Nephron progenitor cell (in vitro differentiated cells): Measurements from ENCODE around the gene NXN.

ENCODE experiments used
- DNase-seq: peaks from one replicate; pipeline ENCODE4 v3.0.0; 2021
- H3K27ac Mint-ChIP-seq: 2 replicates; pipeline ENCODE4 v1.8.0; 2021; ENCODE audit warnings: mild to moderate bottlenecking, moderate library complexity, mixed read lengths
- H3K27me3 Mint-ChIP-seq: 2 replicates; pipeline ENCODE4 v1.8.0; 2021; ENCODE audit warnings: mild to moderate bottlenecking, low read depth, mixed read lengths; ENCODE audit not compliant: poor library complexity
- H3K36me3 Mint-ChIP-seq: 2 replicates; pipeline ENCODE4 v1.8.0; 2021; ENCODE audit warnings: low read depth, mixed read lengths
- H3K4me1 Mint-ChIP-seq: 2 replicates; pipeline ENCODE4 v1.8.0; 2021; ENCODE audit warnings: mixed read lengths
- H3K4me3 Mint-ChIP-seq: 2 replicates; pipeline ENCODE4 v1.8.0; 2021; ENCODE audit warnings: mild to moderate bottlenecking, moderate library complexity, mixed read lengths
- H3K9me3 Mint-ChIP-seq: 2 replicates; pipeline ENCODE4 v1.8.0; 2021; ENCODE audit warnings: mild to moderate bottlenecking, moderate library complexity, mixed read lengths
- CTCF ChIP-seq: fragments of 200-600 bp; sonication (generic); IDR thresholded peaks from 2 replicates; pipeline ENCODE4 v1.5.0; 2021; ENCODE audit warnings: antibody characterized with exemption

NXN gene

DNA sequence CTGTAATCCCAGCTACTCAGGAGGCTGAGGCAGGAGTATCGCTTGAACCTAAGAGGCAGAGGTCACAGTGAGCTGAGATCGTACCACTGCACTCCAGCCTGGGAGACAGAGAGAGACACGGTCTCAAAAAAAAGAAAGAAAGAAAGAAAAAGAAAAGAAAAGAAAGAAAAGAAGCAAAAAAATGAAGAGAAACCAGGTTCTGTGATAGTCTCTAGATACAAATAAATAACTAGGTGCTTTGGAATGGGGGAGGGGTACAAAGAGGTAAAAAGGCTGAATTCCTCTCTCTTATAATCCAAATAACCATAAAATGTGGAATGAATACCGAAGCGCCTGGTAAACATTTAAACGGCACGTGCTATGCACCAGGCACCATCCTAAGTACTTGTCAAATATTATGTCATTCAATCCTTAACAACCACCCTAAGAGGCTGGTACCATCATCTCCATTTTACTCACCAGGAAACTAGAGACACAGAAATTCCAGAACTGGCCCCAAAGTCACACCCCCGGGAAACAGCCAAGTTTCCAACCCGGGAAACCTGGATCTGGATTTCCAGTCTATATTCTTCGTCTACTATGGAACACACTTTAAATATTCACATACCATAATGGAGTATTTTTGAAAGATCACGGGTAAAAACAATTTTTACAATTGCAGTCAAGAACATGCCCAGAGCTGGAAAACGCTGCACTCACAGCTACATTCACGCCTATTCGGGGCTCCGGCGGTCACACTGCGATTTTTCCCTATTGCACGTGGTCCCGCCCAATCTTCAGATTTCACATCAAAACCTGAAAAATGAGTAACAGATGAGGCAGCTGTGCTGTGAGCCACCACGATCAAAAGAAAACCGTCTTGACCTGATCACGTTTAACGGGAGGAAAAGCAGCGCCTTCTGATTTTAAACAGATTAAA lies 10.5 kb downstream of the NXN start:
- peaks cover 15% of the 10 kb centered on the region for H3K9me3 Mint-ChIP-seq
- H3K36me3 Mint-ChIP-seq, result peaks cover 61% of the 10 kb centered on the region
- no peak for DNase-seq
- no peak for TF ChIP-seq CTCF
- H3K27ac Mint-ChIP-seq, result peak overlapping the region; percentile 92
- H3K4me1 Mint-ChIP-seq, result peaks cover 72% of the 10 kb centered on the region
- H3K27me3 Mint-ChIP-seq, result no peaks in the 10 kb centered on the region
- peak overlapping the region; percentile 57 for H3K4me3 Mint-ChIP-seq

- H3K9me3 Mint-ChIP-seq, result peaks cover 5% of the 10 kb centered on the region
- no peak for TF ChIP-seq CTCF
- H3K4me3 Mint-ChIP-seq, result no peak overlapping the region
- no peak for DNase-seq
- peaks cover 82% of the 10 kb centered on the region for H3K4me1 Mint-ChIP-seq
- peaks cover 3% of the 10 kb centered on the region for H3K27me3 Mint-ChIP-seq
- H3K27ac Mint-ChIP-seq, result peak overlapping the region; percentile 95
- peaks cover 47% of the 10 kb centered on the region for H3K36me3 Mint-ChIP-seq
Measured at GRCh38 chr17:967122-967521, 12.5 kb downstream of the NXN start.

GRCh38 chr17:965311-965989 lies 14.1 kb downstream of the NXN start:
- no peak for TF ChIP-seq CTCF
- Mint-ChIP-seq H3K27me3 (peaks cover 3% of the 10 kb centered on the region), H3K27ac (peak overlapping the region; percentile 93), H3K4me3 (peak overlapping the region; percentile 58), H3K36me3 (peaks cover 32% of the 10 kb centered on the region), H3K9me3 (peaks cover 4% of the 10 kb centered on the region), H3K4me1 (peaks cover 80% of the 10 kb centered on the region)
- DNase-seq, result no peak

DNA sequence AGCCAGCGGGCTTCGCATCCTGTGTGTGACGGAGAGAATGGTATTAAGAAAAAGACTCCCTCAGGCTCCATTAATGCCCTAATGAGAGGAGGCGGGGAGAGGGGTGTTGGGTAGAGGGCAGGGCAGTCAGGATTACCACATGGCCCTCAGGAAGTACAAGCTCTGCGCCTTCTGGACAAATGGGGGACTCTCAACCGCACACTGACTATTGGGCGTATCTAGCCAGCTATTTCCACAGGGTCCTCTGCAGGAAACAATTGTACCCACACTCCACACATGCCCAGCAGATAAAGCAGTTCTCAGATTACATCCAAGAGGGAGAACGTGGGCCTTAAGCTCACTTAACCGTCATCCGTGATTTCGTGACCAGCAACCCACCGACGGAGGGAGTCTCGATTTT lies 14.7 kb downstream of the NXN start:
- peaks cover 4% of the 10 kb centered on the region for H3K9me3 Mint-ChIP-seq
- peak overlapping the region; percentile 93 for H3K27ac Mint-ChIP-seq

DNA sequence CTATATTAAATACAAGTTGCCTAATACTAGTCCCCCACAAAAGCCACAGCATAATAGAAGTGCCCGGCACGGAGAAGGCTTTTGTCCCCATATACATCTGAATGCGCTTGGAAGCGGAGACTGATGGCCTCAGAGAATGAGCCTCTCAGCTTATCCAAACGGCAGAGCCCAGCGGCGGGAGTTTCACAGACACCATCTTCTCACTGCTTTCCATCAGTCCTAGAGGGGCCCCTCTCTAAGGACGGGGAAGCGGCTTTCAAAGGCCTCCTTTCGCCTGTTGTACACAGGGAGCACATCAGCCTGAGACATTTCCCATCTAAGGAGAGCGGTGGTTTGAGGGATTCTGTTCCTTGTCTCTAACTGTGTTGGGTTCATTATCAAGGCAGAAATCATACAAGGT lies 16.9 kb downstream of the NXN start:
- H3K9me3 Mint-ChIP-seq, result peaks cover 5% of the 10 kb centered on the region
- TF ChIP-seq CTCF, result no peak
- H3K27me3 Mint-ChIP-seq, result peaks cover 3% of the 10 kb centered on the region
- peaks cover 70% of the 10 kb centered on the region for H3K4me1 Mint-ChIP-seq
- DNase-seq, result peak; percentile 32
- peak overlapping the region; percentile 74 for H3K27ac Mint-ChIP-seq
- H3K36me3 Mint-ChIP-seq, result peaks cover 23% of the 10 kb centered on the region
- peak overlapping the region; percentile 4 for H3K4me3 Mint-ChIP-seq

More for the DNA sequence above, 14.7 kb downstream of the NXN start:
- Mint-ChIP-seq H3K4me3 (peak overlapping the region; percentile 58), H3K36me3 (peaks cover 30% of the 10 kb centered on the region), H3K27me3 (peaks cover 3% of the 10 kb centered on the region), H3K4me1 (peaks cover 80% of the 10 kb centered on the region)
- TF ChIP-seq CTCF, result no peak
- no peak for DNase-seq
